SHP77 (cell line): ENCODE measurements around the gene MRPL18.

Experiments
- DNase-seq, 2 experiments: peaks; one replicate each; lab custom pipeline; 2025; lab: John Stamatoyannopoulos, UW

MRPL18 gene

GRCh38 chr6:159842035-159842434 is 51.8 kb downstream of the MRPL18 start:
- DNase-seq = peak in 1 of 2 experiments; percentile 23

- peak; percentile 53 to 68 for DNase-seq
These were observed 54.7 kb downstream of the MRPL18 start for GRCh38 chr6:159844737-159845645.
